ENCODE measurements around the gene ISL1. TPM values are rescaled to one million over a fixed set of nuclear protein-coding genes. Genes with fewer than 3 reads are reported as not detected.

Gene ISL1
- total RNA-seq, 4 donors from 2014 or later = 0.63 TPM; not detected in 3

GRCh38 chr5:51389577-51390463, 6.6 kb downstream of the ISL1 start:
- no peak overlapping the region for H3K27ac ChIP-seq
- TF ChIP-seq CTCF (IDR thresholded peaks at IDR 0.05) (no peak), POLR2A (IDR thresholded peaks at IDR 0.05) (no peak)
- peak overlapping the region in 1 of 3 donors; percentile 1 for H3K4me3 ChIP-seq (replicated peaks in 1 of 3)
- H3K9me3 ChIP-seq = no peaks in the 10 kb centered on the region
- intact Hi-C loops (cut with DNase I) = no loop called here
- WGBS, 2 donors = 4 to 9% methylated on average over 29 to 35 of the region's 68 CpGs
- peaks cover 36% of the 10 kb centered on the region for H3K27me3 ChIP-seq
- no peaks in the 10 kb centered on the region for H3K36me3 ChIP-seq
- peaks cover 4 to 27% of the 10 kb centered on the region in 2 donors for H3K4me1 ChIP-seq
- DNase-seq = no peak

- H3K27ac ChIP-seq = no peak overlapping the region
- H3K9me3 ChIP-seq = no peaks in the 10 kb centered on the region
- DNase-seq = no peak
- WGBS, 2 donors = 54 to 74% methylated on average over 5 of the region's 5 CpGs
- H3K4me1 ChIP-seq = peaks cover 4 to 27% of the 10 kb centered on the region in 2 donors
- TF ChIP-seq POLR2A (IDR thresholded peaks at IDR 0.05) (no peak), CTCF (IDR thresholded peaks at IDR 0.05) (no peak)
- H3K36me3 ChIP-seq = no peaks in the 10 kb centered on the region
- H3K27me3 ChIP-seq = peaks cover 41% of the 10 kb centered on the region
- intact Hi-C loops (cut with DNase I) = no loop called here
- no peak overlapping the region for H3K4me3 ChIP-seq (replicated peaks in 1 of 3)
Observed at GRCh38 chr5:51391175-51391574, 7.9 kb downstream of the ISL1 start.

GRCh38 chr5:51392689-51393199, 9.5 kb downstream of the ISL1 start:
- Histone ChIP-seq H3K9me3 (no peaks in the 10 kb centered on the region), H3K4me1 (peaks cover 0 to 17% of the 10 kb centered on the region in 2 donors), H3K27me3 (peaks cover 39% of the 10 kb centered on the region), H3K36me3 (no peaks in the 10 kb centered on the region), H3K27ac (no peak overlapping the region), H3K4me3 (replicated peaks in 1 of 3) (no peak overlapping the region)
- DNase-seq = no peak
- intact Hi-C loops (cut with DNase I) = no loop called here
- TF ChIP-seq CTCF (IDR thresholded peaks at IDR 0.05) = no peak
- 41 to 47% methylated on average over 3 of the region's 3 CpGs for WGBS, 2 donors

GRCh38 chr5:51394609-51395008, 11.4 kb downstream of the ISL1 start:
- Histone ChIP-seq H3K9me3 (no peaks in the 10 kb centered on the region), H3K36me3 (no peaks in the 10 kb centered on the region), H3K27ac (no peak overlapping the region), H3K27me3 (peaks cover 28% of the 10 kb centered on the region), H3K4me1 (peaks cover 0 to 7% of the 10 kb centered on the region in 2 donors), H3K4me3 (replicated peaks in 1 of 3) (no peak overlapping the region)
- 54 to 60% methylated on average over 2 of the region's 2 CpGs for WGBS, 2 donors
- intact Hi-C loops (cut with DNase I) = no loop called here
- no peak for TF ChIP-seq POLR2A (IDR thresholded peaks at IDR 0.05)
- no peak for TF ChIP-seq CTCF (IDR thresholded peaks at IDR 0.05)
- DNase-seq = no peak

DNA sequence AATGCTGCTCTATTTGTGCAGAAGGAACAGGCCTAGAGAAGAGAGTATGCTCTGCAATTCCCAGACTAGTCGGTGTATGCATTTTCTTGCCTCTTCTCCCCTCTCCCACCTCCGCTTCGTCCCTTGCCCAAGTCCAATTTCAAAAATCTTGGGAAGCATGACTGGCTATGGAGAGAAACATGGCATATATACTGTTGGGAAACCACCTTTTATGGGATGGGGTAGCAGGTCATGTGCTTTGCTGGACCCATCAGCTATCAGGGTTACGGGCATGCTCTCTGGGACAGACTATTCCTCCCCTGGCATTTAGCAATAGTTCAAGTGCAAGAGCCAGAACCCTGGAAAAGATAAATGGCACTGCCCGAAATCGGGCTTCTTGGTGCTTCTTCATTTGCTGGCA, 12.0 kb downstream of the ISL1 start:
- H3K27ac ChIP-seq = no peak overlapping the region
- peaks cover 21% of the 10 kb centered on the region for H3K27me3 ChIP-seq
- intact Hi-C loops (cut with DNase I) = no loop called here
- H3K4me3 ChIP-seq (replicated peaks in 1 of 3) = no peak overlapping the region
- no peaks in the 10 kb centered on the region for H3K9me3 ChIP-seq
- WGBS, 2 donors = 47 to 65% methylated on average over 6 of the region's 6 CpGs
- H3K4me1 ChIP-seq = peaks cover 0 to under 1% of the 10 kb centered on the region in 2 donors
- H3K36me3 ChIP-seq = no peaks in the 10 kb centered on the region
- no peak for TF ChIP-seq POLR2A (IDR thresholded peaks at IDR 0.05)
- no peak for TF ChIP-seq CTCF (IDR thresholded peaks at IDR 0.05)
- no peak for DNase-seq

Data from thyroid gland (tissue), 4 donors.